GM18909 (cell line): ENCODE data around the gene PDZRN3.

Experiments used
- ATAC-seq: cut with Tn5 transposase; IDR thresholded peaks from one replicate; pipeline ENCODE4 v1.9.1; 2021; ENCODE audit warnings: mild to moderate bottlenecking; ENCODE audit not compliant: unreplicated experiment, poor library complexity

PDZRN3 gene

DNA sequence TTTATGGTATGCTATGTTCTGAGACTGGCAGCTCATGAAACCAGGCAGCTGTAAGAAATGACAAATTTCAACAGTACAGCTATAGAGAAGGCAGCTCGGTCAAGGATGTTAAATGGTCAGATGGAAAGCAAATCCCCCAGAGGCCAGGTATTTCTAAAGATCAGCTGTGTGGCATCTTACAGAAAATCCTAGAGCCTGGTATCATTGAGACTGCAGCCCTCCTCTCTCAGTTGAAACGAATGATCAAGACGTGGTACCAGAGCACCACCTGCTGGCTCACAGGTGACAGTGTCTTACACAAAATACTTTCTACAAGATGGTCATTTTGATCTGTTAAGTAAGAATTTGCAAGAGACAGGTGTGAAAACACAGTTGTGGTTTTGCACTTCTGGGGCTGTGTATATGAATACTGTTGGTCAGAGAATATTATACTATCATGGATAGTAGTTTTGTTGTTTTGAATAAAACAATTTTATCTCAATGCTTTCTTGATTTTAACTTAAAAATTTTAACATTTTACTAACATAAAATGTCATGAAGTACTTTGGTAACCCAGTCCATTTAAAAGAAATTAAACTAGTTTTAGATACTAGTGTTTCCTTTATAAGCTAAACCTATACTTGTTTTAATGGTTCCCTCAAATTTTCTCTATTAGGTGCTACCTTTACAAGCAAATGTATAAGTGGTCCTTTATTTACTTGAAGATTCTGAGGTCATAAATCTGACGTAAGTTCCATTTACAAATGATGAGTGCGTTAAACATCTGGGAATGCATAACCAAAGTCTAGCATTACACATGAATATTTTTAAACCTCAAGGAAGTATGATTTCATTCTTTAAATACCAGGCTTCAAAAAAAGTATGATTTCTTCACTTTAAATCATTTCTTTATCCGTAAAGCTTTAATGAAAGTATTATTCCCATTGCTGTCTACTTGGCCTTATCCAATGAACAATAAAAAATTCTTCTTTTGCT is 121.8 kb downstream of the PDZRN3 start:
- peak; percentile 82 for ATAC-seq

DNA sequence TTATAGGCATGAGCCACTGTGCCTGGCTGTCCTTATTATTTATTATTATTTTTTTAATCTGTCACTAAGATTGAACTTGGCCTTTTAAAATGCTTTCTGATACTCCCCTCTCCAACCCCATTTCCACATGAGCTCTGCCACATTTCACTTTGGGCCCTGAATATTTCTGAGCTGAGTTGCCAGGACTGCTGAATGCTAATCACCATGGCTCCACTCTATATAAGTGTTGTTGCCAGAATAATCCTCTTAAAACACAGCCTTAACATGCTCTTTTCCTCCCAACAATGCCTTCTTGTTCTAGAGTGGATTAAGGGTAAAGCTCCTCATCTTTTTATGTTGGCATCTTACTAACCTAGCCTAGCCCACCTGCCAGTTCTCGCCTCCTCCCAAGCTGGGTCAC is 124.4 kb downstream of the PDZRN3 start:
- ATAC-seq: no peak

DNA sequence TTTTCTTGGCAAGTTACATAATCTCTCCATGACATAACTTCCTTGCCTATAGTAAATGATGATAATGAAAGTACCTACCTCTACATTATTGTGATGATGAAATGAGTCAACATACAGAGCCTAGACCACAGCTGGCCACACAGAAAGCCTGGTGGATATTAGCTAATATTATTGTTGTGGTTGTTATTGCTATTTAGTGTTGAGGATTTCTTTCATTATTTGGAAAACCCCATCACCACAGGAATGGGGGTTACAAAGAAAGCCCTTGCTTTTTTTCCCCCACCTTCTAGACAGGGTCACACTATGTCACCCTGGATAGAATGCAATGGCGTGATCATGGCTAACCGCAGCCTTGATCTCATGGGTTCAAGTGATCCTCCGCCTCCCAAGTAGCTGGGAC is 125.0 kb downstream of the PDZRN3 start:
- ATAC-seq: peak; percentile 54

DNA sequence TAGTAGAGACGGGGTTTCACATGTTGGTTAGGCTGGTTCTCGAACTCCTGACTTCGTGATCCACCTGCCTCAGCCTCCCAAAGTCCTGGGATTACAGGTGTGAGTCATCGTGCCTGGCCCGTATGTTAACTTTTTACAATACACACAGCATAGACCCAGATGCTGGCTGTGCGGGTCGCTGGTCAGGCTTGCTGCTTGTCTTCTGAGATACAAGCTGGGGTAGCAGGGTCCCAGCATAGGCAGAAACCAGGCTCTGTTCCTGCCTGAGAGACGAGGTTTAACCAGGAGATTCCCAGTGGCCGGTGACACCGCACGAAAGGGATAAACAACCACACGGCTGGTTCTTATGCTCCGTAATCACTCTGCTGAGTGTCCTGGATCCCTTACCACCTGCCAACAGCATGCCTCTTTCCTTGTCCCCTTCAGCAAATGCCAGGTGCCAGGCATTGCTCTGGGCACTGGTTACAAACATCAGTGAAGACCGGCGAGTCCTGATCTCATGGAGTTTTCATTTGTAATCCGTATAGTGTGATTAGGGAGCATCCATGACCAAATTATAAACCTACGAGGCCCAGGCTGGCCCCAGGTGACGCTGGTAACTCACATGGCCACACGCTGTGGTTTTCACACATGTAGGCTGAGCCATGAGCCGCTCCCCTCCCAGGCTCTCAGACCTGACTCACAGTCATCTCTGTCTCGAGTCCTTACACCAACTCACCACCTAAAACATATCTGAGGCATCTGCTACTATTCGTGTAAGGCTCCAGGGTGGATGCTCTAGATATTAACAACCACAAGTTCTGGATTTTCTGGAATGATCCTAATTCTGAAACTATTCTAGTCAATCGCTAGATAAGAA is 125.7 kb downstream of the PDZRN3 start:
- no peak for ATAC-seq

DNA sequence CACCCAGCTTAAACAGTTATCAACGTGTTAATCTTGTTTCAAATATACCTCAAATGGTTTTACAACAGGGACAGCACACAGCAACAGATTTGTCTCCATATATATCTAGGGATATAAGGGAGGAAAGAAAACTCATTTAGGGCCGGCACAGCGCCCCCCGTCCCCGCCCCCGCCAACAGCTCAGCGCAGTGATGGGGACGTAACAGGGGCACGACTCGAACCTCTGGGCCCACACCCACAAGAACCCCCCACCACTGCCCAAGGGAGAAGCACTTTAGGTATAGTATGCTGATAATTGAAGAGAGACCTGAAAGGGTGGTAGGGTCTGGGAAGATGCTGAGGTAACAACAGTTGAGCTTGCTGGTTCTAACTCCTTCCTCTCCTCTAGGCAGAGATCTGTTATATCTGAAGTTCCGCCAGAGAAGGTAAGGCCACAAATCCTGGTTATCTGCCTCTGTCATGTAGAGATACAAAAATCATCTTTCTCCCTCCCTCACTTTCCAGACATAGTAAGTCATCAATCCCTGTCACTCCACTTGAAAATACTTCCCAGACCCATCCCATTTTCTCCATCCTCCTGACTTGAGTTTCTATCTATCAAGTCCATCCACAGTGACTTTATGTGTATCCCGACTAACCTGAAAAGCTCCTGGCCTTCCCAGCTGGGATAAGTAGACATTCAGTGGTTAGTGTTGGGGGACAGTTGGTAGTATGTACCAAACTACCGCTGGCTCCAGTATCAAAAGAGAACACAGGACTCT is 126.9 kb downstream of the PDZRN3 start:
- no peak for ATAC-seq

DNA sequence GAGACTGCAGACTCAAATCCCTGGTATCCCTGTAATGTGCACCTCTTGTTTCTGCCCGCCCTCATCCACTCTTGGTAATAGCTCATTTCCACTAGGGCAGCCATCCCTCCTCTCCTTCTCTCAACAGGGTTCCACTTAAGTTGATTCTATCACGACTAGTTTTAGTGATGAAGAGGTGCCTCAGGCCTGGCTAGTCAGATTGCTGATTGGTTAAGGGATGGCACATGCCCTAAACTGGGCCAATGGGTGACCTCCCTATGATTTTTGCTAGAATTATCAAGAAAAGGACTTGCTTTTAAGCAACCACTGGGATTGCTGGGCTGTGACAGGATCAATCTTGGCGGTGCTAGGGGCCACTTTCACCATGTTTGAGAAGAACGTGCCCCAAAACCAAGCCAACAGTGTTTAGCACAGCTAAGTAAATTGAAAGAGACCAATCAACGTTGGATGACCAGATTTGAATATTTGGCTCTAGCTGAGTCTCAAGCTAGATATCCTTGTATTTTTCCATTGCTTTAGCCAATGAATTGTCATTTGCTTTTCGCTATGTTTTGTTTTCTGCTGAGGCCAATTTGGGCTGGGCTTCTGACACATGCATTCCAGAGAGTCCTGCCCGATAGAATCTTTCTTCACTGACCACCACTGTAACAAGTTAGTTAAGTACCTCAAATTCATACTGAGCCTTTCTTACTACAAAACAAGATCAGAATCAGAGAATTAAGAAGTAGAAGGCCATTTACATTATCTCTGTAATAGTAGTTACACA is 131.0 kb downstream of the PDZRN3 start:
- no peak for ATAC-seq

DNA sequence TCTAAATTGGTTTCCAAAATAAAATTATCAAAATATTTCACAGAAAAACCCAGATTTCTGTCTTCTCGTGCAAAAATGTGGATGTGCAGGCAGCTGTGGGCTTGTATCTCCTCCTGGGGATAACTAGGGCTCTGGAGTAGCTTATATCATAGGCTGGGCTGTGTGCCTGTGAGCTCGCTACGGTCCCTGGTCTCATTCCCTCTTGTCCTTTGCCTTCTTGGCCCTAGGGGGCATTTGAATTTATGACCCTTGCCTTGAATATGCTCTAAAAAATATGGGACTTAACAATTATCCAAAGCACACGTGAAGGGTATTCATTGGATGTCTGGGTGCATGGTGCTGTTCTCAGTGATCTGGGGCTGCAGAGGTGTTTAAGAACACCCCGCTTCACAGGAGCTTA is 132.6 kb downstream of the PDZRN3 start:
- ATAC-seq: no peak

DNA sequence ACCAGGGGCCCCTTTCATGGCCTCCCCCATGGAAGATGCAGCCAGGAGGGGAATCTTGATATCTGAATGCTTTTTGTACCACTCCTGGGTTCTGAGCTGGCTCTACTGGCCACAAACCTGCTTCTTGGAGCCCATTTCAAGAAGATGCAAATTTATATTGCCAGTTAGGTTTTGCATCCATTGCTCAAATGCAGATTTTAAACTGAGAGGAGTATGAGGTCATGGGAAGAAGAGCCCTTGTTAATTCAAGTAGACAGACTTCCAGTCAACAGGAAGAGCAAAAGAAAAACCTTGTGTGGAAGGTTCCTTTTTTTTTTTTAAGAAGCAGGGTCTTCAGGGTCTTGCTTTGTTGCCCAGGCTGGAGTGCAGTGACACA is 133.5 kb downstream of the PDZRN3 start:
- ATAC-seq: no peak

DNA sequence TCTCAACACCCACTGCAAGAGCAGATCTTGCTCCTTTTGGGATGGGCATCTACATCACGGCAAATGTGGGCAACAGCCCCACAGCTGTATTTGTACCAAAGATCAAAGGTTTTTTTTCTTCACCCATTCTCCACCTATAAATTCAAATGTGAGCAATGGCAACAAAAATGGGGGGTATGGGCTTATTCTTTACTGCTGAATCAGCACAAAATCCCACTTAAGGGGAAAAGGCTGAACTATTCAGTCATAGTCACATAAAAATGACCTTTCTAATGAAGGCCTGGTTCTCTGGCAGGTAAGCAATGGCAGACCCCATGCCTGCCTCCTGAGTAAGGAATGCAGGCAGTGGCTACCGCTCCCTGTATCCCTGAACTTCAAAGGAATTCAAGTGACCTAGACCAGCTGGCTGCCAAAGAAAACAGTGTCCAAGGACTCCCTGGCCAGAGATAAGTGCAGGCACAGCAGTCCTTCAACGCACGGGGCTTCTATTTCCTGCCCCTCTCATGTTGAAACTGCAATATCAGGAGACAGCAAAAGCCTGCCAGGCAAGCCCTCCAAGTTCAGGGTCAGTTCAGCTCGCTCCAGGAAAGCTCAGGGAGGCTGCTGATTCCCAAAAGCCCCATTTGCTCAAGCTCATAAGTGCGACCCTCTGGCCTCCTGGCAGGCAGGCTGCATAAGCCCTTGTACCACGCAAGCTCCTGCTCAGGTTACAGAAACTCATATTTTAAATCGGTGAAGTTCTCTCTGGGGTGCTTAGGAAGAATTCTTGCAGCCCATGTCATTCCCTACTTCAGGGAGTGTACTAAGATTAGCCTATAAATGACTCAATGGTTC is 134.1 kb downstream of the PDZRN3 start:
- no peak for ATAC-seq

DNA sequence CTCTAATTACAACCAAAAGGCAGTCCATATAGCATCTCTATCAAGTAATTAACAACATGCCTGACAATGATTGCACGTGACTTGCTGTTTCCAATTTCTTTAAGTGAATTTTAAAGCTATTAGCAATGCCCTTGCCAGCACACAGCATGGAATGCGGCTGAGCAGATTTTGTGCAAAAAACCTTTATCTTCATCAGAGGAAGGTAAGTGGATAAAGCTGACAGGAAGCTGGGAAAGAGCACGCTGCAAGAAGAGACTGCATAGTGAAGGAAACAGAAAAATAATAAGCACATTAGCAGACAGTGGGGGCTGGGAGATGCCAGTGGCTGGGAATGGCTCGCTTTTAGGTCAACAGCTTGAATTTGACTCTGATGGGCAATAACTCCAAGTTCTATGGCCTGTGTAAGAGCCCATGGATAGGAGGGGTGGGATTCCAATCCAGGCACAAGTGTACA is 138.8 kb downstream of the PDZRN3 start:
- no peak for ATAC-seq

DNA sequence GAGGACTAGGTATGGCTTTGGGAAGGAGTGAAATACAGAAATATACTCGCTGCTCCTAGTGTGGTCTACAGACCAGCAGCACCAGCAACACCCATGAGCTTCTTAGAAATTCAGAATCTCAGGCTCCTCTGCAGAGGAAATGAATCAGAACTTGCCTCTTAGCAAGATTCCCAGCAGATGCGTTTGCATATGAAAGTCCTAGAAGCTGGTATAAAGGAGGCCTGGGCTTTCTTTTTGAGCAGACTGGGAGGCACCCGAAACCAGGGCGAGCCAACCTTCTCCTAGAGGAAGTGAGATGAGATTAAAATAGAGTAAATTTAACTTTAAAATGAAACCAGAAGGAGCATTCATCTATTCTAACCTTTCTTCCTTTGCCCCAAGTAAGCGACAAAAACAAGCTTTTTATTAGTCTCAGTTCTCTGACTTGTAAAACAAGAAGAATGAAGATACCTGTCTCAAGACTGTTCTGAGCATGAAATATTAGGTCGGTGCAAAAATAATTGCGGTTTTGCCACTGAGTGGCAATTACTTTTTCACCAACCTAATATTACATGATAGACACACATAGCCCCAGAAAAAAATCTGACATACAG is 140.0 kb downstream of the PDZRN3 start:
- peak; percentile 77 for ATAC-seq

DNA sequence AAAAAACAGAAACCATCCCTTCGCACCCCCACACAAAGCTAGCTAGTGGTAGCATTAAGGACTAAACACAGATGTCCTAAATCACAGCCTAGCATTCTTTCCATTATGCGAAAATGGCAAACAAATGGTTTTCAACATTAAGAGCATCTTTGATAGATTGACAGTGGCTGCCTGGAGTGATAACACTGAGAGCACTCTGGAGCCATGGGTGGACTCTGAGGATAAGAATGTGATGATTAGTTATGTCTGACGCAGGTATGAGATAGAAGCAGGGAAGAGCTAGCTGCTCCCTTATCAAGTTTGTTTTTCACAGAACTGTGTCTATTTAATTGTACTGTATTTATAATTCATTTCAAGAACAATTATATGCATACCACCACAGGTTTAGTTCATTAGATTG is 142.9 kb downstream of the PDZRN3 start:
- no peak for ATAC-seq

DNA sequence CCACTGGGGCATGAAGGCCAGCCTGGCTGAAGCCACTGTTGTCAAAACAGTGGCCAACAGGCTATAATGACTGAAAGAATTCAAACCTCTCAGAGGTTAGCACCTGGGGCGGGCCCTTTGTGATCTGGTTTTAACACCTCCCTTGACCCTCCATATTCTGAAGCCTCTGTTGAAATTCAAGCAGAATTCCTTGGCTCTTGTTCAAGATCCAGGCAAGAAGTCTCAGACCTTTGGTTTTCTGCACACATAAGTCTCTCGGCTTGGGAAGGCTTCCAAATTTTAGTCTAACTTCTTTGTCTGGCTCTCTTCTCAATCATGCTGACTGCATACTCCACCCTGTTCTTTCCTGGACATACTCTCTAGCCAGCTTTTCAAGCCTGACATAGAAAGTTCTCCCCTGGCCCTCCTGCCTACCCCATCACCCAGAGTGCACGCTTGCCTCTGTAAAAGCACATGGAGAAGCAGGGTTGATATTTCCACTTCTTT is 144.5 kb downstream of the PDZRN3 start:
- no peak for ATAC-seq

DNA sequence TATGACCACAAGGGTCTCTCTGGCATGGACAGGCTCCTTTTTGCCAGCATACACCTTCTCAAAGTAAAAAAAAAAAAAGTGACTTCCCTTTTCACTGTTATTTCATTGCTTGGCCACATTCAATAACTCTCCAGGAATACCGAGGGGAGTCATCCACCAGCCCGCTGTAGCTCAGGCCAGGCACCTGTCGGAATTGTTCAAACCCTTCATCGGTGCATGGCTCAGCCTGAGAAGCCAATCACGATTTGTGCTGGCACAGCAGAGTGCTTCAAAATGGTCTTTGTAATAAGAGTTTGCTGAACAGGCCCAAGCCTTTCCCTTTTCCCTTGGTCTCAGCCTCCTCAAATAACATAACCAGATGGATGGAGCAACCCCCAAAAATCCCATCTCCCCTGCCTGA is 145.4 kb downstream of the PDZRN3 start:
- no peak for ATAC-seq

DNA sequence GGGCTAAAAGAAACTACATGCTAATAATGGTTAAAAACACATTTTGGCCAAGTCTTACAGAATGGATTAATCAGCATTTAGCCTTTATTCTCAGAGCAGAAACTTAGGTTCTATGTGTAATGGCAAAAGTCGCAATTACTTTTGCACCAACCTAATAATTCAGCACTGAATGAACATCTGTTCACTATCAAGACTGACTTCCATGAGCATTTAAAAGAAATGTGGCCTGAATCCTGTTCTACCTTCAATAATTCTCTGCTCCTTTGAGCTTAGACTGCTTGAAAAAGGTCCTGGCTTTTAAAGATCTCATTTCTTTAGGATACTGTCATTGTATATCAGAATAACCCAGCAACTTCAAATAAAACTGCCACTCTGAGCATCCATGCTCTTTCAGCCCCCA is 145.9 kb downstream of the PDZRN3 start:
- no peak for ATAC-seq

DNA sequence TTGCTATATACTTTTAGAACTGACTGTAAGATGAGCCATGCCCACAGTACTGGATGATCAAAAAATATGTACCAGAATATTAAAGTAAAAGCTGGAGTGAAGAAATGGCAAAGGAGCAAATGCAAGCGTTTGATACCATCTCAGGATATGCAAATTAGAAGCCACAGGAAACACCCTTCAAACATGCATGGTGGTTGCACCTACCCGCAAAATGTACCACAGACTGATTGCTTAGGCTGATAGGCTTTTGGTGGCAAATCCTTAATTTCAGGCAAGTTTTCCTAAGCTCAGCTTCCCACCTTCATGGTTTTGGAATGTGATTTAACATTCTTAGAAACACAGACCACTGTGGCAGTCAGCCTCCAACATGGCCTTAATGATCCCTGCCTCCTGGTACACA is 149.0 kb downstream of the PDZRN3 start:
- ATAC-seq: no peak

DNA sequence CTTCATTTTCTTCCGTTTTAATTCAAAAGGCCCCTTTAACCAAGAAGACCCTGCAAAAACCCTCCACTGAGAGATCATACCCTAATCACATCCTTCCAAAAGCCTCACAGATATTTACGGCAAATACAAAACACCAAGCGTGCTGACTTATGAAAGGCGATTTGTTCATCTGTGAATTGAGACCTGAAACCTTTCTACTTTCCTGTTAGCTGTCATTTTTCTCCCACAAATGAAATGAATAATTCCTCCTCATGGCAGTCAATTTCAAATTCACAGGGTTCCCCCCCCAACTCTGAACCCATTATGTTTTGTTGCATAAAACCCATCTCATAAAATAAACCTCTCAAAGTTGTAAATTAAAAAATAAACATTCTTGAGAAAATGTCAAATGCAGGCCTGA is 149.6 kb downstream of the PDZRN3 start:
- no peak for ATAC-seq

DNA sequence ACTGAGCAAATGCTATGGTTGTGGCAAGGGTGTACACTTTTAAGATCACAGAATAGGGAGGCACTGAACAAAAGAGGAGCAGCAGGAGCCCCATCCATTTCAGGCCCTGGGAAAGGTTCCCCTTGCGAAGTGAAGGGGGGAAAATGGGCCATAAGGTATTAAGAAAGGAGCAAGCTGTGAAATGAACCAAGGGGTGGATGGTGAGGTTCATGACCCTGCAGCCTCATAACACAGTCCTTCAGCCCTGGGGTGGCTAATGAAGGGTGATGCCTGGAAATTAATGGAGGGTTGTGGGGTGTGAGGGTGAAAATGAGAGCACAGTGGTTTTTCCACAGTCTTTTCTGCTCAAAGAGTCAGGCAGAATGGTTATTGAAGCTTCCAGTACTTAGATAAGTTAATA is 150.1 kb downstream of the PDZRN3 start:
- ATAC-seq: no peak
